Measurements from ENCODE around the gene UBA6. TPM values are rescaled to one million over a fixed set of nuclear protein-coding genes. Genes with fewer than 3 reads are reported as not detected.

The UBA6 gene
- total and polyA plus RNA-seq, 2 experiments from 2014 or later: 19.8 to 75.2 TPM

DNA sequence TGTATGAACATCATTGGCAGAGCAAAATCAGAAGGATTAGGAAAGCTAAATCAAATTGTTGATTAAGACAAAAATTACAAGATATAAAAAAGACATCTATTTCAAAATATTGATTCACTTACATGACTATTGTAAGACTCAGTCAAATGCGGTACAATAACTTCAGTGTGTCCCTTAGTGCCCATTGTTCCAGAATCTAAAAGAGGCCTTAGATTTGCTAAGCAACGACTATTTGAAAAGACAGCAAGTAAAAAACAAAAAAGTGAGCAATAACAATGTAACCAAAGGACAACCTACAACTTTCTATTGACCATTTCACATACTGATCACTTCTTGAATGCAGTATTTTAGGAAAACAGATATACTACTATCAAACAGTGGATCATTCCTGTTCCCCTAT, 65.6 kb downstream of the UBA6 start:
- TF ChIP-seq, protein P1, sequence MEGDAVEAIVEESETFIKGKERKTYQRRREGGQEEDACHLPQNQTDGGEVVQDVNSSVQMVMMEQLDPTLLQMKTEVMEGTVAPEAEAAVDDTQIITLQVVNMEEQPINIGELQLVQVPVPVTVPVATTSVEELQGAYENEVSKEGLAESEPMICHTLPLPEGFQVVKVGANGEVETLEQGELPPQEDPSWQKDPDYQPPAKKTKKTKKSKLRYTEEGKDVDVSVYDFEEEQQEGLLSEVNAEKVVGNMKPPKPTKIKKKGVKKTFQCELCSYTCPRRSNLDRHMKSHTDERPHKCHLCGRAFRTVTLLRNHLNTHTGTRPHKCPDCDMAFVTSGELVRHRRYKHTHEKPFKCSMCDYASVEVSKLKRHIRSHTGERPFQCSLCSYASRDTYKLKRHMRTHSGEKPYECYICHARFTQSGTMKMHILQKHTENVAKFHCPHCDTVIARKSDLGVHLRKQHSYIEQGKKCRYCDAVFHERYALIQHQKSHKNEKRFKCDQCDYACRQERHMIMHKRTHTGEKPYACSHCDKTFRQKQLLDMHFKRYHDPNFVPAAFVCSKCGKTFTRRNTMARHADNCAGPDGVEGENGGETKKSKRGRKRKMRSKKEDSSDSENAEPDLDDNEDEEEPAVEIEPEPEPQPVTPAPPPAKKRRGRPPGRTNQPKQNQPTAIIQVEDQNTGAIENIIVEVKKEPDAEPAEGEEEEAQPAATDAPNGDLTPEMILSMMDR (IDR thresholded peaks at IDR 0.05; ENCODE audit: low read depth, low read length): no peak
- H3K27me3 ChIP-seq: no peaks in the 10 kb centered on the region
- H3K27ac ChIP-seq: no peak overlapping the region
- no peak for DNase-seq (ENCODE audit: low read depth in 1 of 2, low spot score in 1 of 2)
- H3K36me3 ChIP-seq: peaks cover 51% of the 10 kb centered on the region
- H3K4me3 ChIP-seq: no peak overlapping the region
- H3K4me1 ChIP-seq (ENCODE audit: low read depth): no peaks in the 10 kb centered on the region
- H3K9me3 ChIP-seq (ENCODE audit: low read depth): no peaks in the 10 kb centered on the region

GRCh38 chr4:67634741-67635140, 66.2 kb downstream of the UBA6 start:
- Histone ChIP-seq H3K36me3 (peaks cover 55% of the 10 kb centered on the region), H3K4me1 (ENCODE audit: low read depth) (no peaks in the 10 kb centered on the region), H3K9me3 (ENCODE audit: low read depth) (no peaks in the 10 kb centered on the region), H3K27me3 (no peaks in the 10 kb centered on the region), H3K4me3 (no peak overlapping the region), H3K27ac (no peak overlapping the region)
- TF ChIP-seq, protein P1 (IDR thresholded peaks at IDR 0.05; ENCODE audit: low read depth, low read length): no peak
- DNase-seq (ENCODE audit: low read depth in 1 of 2, low spot score in 1 of 2): no peak

DNA sequence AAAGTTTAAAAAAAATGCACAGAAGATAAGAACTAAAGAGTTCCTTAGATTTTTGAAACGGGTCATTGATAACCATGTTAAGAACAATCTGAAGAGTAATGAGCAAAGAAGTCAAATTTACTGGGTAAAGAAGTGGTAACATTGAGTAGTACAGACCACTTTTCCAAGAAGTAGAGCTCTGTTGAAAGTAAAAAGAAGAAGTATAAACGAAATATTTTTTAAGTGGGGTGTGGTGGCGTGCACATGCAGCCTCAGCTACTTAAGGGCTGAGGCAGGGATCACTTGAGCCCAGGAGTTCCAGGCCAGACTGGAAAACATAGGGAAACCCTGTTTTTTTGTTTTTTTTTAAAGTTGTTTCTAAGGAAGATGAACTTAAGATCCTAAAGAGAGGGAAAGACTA, 68.5 kb downstream of the UBA6 start:
- H3K36me3 ChIP-seq: peaks cover 52% of the 10 kb centered on the region
- no peak for DNase-seq (ENCODE audit: low read depth in 1 of 2, low spot score in 1 of 2)

GRCh38 chr4:67624939-67625338, 76.0 kb downstream of the UBA6 start:
- H3K27me3 ChIP-seq: no peaks in the 10 kb centered on the region
- H3K4me3 ChIP-seq: no peak overlapping the region
- no peaks in the 10 kb centered on the region for H3K4me1 ChIP-seq (ENCODE audit: low read depth)
- H3K36me3 ChIP-seq: peaks cover 51% of the 10 kb centered on the region
- no peak for DNase-seq (ENCODE audit: low read depth in 1 of 2, low spot score in 1 of 2)
- TF ChIP-seq, protein P1 (IDR thresholded peaks at IDR 0.05; ENCODE audit: low read depth, low read length): no peak
- H3K27ac ChIP-seq: no peak overlapping the region
- no peaks in the 10 kb centered on the region for H3K9me3 ChIP-seq (ENCODE audit: low read depth)

More for the DNA sequence above, 68.5 kb downstream of the UBA6 start:
- Histone ChIP-seq H3K4me1 (ENCODE audit: low read depth) (no peaks in the 10 kb centered on the region), H3K4me3 (no peak overlapping the region), H3K27ac (no peak overlapping the region), H3K27me3 (no peaks in the 10 kb centered on the region), H3K9me3 (ENCODE audit: low read depth) (no peaks in the 10 kb centered on the region)
- TF ChIP-seq, protein P1 (IDR thresholded peaks at IDR 0.05; ENCODE audit: low read depth, low read length): no peak

- TF ChIP-seq, protein P1 (IDR thresholded peaks at IDR 0.05; ENCODE audit: low read depth, low read length): no peak
- Histone ChIP-seq H3K4me1 (ENCODE audit: low read depth) (no peaks in the 10 kb centered on the region), H3K27me3 (no peaks in the 10 kb centered on the region), H3K4me3 (no peak overlapping the region), H3K9me3 (ENCODE audit: low read depth) (no peaks in the 10 kb centered on the region), H3K27ac (no peak overlapping the region), H3K36me3 (peaks cover 38% of the 10 kb centered on the region)
- DNase-seq (ENCODE audit: low read depth in 1 of 2, low spot score in 1 of 2): no peak
Observed at GRCh38 chr4:67616478-67616877, 84.5 kb downstream of the UBA6 start.

- Histone ChIP-seq H3K27ac (no peak overlapping the region), H3K36me3 (peaks cover 27% of the 10 kb centered on the region), H3K4me3 (no peak overlapping the region), H3K4me1 (ENCODE audit: low read depth) (no peaks in the 10 kb centered on the region), H3K9me3 (ENCODE audit: low read depth) (no peaks in the 10 kb centered on the region), H3K27me3 (no peaks in the 10 kb centered on the region)
- DNase-seq (ENCODE audit: low read depth in 1 of 2, low spot score in 1 of 2): no peak
- TF ChIP-seq, protein P1 (IDR thresholded peaks at IDR 0.05; ENCODE audit: low read depth, low read length): no peak
Observed at GRCh38 chr4:67615119-67615518, 85.8 kb downstream of the UBA6 start.

Data from cardiac muscle cell (in vitro differentiated cells and primary cell).